ENCODE results near the gene DHX35. TPM values are rescaled to one million over a fixed set of nuclear protein-coding genes. Genes with fewer than 3 reads are reported as not detected.

Gene DHX35
- total and polyA plus RNA-seq, 2 experiments from 2014 or later = 8.3 to 25.9 TPM

DNA sequence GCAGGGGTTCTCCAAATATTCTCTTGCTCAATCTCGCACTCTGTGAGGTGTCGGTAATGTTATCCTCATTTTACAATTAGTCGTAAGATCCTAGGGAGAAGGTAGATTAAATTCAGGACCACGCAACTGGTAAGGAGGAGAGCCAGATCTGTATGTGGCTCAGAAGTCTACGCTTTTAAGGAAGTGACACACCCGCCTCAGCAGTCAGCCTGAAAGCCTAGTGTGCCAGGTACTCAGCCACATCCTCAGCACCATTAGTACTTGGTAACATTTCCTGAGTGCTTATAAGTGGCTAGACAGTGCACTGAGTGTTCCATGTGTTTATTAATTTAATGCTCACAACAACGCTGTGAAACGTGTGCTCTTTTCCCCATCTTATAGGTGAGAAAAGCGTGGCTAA lies 63.7 kb downstream of the DHX35 start:
- no peaks in the 10 kb centered on the region; the same call in 2 of the 3 replicates for H3K4me1 Mint-ChIP-seq
- Histone ChIP-seq H3K4me3 (no peak overlapping the region), H3K27ac (ENCODE audit: low read depth) (no peak overlapping the region), H3K27me3 (ENCODE audit: insufficient read depth) (no peaks in the 10 kb centered on the region), H3K9me2 (ENCODE audit: insufficient read depth) (no peaks in the 10 kb centered on the region), H3K4me1 (ENCODE audit: insufficient read depth) (no peaks in the 10 kb centered on the region), H3K4me2 (no peak overlapping the region), H3K79me2 (replicated peaks; ENCODE audit: insufficient read depth) (no peaks in the 10 kb centered on the region), H3K36me3 (ENCODE audit: insufficient read depth) (peaks cover 31% of the 10 kb centered on the region), H4K20me1 (replicated peaks; ENCODE audit: insufficient read depth) (peaks cover 5% of the 10 kb centered on the region; the same call in 1 of the 2 replicates), H2AFZ (no peak overlapping the region), H3F3A (replicated peaks; ENCODE audit: low read depth) (no peaks in the 10 kb centered on the region)
- DNase-seq (ENCODE audit: low spot score) (no peak), ATAC-seq (no peak)
- no peak overlapping the region for H3K4me3 Mint-ChIP-seq
- H3K9me3 Mint-ChIP-seq = no peaks in the 10 kb centered on the region
- no peak for TF ChIP-seq NANOG (IDR thresholded peaks at IDR 0.05; ENCODE audit: borderline replicate concordance)
- peaks cover 37% of the 10 kb centered on the region for H3K36me3 Mint-ChIP-seq (ENCODE audit: low read depth)
- peaks cover 2% of the 10 kb centered on the region for H3K27me3 Mint-ChIP-seq (ENCODE audit: insufficient read depth, low read depth, poor library complexity)
- no peak overlapping the region for H3K27ac Mint-ChIP-seq

DNA sequence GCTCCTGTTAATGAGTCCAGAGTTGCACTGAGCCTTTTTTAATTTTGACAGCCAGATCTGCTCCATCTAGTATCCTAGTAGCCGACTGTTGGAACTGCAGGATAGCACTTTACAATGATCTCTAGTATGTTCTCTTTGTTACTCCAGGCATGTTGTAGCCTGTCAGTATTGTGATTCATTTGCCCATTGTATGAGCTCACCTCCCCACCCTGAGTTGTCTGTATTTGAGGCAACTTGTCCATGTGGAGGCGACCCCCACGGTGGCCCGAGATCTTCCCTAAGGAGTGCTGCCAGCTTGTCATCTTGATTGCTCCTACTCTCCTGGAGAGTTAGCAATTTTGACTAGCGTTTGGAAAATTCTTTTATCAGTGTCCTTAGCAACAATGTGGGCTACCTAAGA lies 67.2 kb downstream of the DHX35 start:
- H3K36me3 Mint-ChIP-seq (ENCODE audit: low read depth) = peaks cover 26% of the 10 kb centered on the region
- Histone ChIP-seq H3K9me2 (ENCODE audit: insufficient read depth) (no peaks in the 10 kb centered on the region), H2AFZ (no peak overlapping the region), H3K36me3 (ENCODE audit: insufficient read depth) (peaks cover 21% of the 10 kb centered on the region), H3K4me2 (no peak overlapping the region), H3K79me2 (replicated peaks; ENCODE audit: insufficient read depth) (no peaks in the 10 kb centered on the region), H3F3A (replicated peaks; ENCODE audit: low read depth) (no peaks in the 10 kb centered on the region), H3K27me3 (ENCODE audit: insufficient read depth) (no peaks in the 10 kb centered on the region), H3K4me3 (no peak overlapping the region), H3K4me1 (ENCODE audit: insufficient read depth) (no peaks in the 10 kb centered on the region), H4K20me1 (replicated peaks; ENCODE audit: insufficient read depth) (no peaks in the 10 kb centered on the region), H3K27ac (ENCODE audit: low read depth) (no peak overlapping the region)
- ATAC-seq (no peak), DNase-seq (ENCODE audit: low spot score) (no peak)
- no peaks in the 10 kb centered on the region for H3K9me3 Mint-ChIP-seq
- no peaks in the 10 kb centered on the region for H3K27me3 Mint-ChIP-seq (ENCODE audit: insufficient read depth, low read depth, poor library complexity)
- H3K4me3 Mint-ChIP-seq = no peak overlapping the region
- no peaks in the 10 kb centered on the region; the same call in 2 of the 3 replicates for H3K4me1 Mint-ChIP-seq
- no peak overlapping the region; the same call in 1 of the 2 replicates for H3K27ac Mint-ChIP-seq
- no peak for TF ChIP-seq ZNF114 (CRISPR knock-in tag; IDR thresholded peaks at IDR 0.05)
- TF ChIP-seq CREB1 (CRISPR knock-in tag; IDR thresholded peaks at IDR 0.05; ENCODE audit: low read depth) = no peak
- TF ChIP-seq, protein P1, sequence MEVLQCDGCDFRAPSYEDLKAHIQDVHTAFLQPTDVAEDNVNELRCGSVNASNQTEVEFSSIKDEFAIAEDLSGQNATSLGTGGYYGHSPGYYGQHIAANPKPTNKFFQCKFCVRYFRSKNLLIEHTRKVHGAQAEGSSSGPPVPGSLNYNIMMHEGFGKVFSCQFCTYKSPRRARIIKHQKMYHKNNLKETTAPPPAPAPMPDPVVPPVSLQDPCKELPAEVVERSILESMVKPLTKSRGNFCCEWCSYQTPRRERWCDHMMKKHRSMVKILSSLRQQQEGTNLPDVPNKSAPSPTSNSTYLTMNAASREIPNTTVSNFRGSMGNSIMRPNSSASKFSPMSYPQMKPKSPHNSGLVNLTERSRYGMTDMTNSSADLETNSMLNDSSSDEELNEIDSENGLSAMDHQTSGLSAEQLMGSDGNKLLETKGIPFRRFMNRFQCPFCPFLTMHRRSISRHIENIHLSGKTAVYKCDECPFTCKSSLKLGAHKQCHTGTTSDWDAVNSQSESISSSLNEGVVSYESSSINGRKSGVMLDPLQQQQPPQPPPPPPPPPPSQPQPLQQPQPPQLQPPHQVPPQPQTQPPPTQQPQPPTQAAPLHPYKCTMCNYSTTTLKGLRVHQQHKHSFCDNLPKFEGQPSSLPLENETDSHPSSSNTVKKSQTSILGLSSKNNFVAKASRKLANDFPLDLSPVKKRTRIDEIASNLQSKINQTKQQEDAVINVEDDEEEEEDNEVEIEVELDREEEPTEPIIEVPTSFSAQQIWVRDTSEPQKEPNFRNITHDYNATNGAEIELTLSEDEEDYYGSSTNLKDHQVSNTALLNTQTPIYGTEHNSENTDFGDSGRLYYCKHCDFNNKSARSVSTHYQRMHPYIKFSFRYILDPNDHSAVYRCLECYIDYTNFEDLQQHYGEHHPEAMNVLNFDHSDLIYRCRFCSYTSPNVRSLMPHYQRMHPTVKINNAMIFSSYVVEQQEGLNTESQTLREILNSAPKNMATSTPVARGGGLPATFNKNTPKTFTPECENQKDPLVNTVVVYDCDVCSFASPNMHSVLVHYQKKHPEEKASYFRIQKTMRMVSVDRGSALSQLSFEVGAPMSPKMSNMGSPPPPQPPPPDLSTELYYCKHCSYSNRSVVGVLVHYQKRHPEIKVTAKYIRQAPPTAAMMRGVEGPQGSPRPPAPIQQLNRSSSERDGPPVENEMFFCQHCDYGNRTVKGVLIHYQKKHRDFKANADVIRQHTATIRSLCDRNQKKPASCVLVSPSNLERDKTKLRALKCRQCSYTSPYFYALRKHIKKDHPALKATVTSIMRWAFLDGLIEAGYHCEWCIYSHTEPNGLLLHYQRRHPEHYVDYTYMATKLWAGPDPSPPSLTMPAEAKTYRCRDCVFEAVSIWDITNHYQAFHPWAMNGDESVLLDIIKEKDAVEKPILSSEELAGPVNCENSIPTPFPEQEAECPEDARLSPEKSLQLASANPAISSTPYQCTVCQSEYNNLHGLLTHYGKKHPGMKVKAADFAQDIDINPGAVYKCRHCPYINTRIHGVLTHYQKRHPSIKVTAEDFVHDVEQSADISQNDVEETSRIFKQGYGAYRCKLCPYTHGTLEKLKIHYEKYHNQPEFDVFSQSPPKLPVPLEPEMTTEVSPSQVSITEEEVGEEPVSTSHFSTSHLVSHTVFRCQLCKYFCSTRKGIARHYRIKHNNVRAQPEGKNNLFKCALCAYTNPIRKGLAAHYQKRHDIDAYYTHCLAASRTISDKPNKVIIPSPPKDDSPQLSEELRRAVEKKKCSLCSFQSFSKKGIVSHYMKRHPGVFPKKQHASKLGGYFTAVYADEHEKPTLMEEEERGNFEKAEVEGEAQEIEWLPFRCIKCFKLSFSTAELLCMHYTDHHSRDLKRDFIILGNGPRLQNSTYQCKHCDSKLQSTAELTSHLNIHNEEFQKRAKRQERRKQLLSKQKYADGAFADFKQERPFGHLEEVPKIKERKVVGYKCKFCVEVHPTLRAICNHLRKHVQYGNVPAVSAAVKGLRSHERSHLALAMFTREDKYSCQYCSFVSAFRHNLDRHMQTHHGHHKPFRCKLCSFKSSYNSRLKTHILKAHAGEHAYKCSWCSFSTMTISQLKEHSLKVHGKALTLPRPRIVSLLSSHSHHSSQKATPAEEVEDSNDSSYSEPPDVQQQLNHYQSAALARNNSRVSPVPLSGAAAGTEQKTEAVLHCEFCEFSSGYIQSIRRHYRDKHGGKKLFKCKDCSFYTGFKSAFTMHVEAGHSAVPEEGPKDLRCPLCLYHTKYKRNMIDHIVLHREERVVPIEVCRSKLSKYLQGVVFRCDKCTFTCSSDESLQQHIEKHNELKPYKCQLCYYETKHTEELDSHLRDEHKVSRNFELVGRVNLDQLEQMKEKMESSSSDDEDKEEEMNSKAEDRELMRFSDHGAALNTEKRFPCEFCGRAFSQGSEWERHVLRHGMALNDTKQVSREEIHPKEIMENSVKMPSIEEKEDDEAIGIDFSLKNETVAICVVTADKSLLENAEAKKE (CRISPR knock-in tag; IDR thresholded peaks at IDR 0.05) = no peak
- no peak for TF ChIP-seq EZH2 (IDR thresholded peaks at IDR 0.05; ENCODE audit: low read depth, unreplicated experiment)
- TF ChIP-seq EZH2phosphoT487 (IDR thresholded peaks at IDR 0.05; ENCODE audit: unreplicated experiment) = no peak
- no peak for TF ChIP-seq JUNB (IDR thresholded peaks at IDR 0.05; ENCODE audit: unreplicated experiment)
- no peak for TF ChIP-seq STAT1 (IDR thresholded peaks at IDR 0.05; ENCODE audit: unreplicated experiment)
- no peak for TF ChIP-seq ZNF331 (CRISPR knock-in tag; IDR thresholded peaks at IDR 0.05; ENCODE audit: low read depth)
- TF ChIP-seq NANOG (IDR thresholded peaks at IDR 0.05; ENCODE audit: borderline replicate concordance) = no peak
- TF ChIP-seq, protein P2, sequence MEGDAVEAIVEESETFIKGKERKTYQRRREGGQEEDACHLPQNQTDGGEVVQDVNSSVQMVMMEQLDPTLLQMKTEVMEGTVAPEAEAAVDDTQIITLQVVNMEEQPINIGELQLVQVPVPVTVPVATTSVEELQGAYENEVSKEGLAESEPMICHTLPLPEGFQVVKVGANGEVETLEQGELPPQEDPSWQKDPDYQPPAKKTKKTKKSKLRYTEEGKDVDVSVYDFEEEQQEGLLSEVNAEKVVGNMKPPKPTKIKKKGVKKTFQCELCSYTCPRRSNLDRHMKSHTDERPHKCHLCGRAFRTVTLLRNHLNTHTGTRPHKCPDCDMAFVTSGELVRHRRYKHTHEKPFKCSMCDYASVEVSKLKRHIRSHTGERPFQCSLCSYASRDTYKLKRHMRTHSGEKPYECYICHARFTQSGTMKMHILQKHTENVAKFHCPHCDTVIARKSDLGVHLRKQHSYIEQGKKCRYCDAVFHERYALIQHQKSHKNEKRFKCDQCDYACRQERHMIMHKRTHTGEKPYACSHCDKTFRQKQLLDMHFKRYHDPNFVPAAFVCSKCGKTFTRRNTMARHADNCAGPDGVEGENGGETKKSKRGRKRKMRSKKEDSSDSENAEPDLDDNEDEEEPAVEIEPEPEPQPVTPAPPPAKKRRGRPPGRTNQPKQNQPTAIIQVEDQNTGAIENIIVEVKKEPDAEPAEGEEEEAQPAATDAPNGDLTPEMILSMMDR (conservative IDR thresholded peaks at IDR 0.05; ENCODE audit: low read depth in 2 of 2) = no peak
- no peak for TF ChIP-seq POLR2AphosphoS5 (IDR thresholded peaks at IDR 0.05; ENCODE audit: low read depth)
